OCI-LY1 (cell line): Measurements from ENCODE around the gene FLVCR2.
A peak's percentile ranks its signal among the peaks of the same experiment; 100 is the strongest.

Source experiments
- H2AFZ ChIP-seq: fragments of 200-600 bp; sonication (generic), shearing (Covaris generic); 2 replicates; pipeline ENCODE4 v1.6.0; 2014; ENCODE audit warnings: antibody characterized with exemption, mild to moderate bottlenecking, low read length
- H3F3A ChIP-seq: fragments of 200-600 bp; sonication (generic), shearing (Covaris generic); 2 replicates; pipeline ENCODE4 v1.6.0; 2014; ENCODE audit warnings: mild to moderate bottlenecking, antibody characterized with exemption, low read length, moderate library complexity; ENCODE audit not compliant: insufficient read depth
- H3K27ac ChIP-seq: fragments of 200-600 bp; sonication (generic); 2 replicates; pipeline ENCODE4 v1.5.1; 2014; ENCODE audit warnings: low read length, mixed run types, mild to moderate bottlenecking, low read depth; ENCODE audit not compliant: poor library complexity, severe bottlenecking
- H3K27me3 ChIP-seq: fragments of 200-600 bp; sonication (generic); 2 replicates; pipeline ENCODE4 v1.6.0; 2014; ENCODE audit warnings: antibody characterized with exemption, mild to moderate bottlenecking, low read length, moderate library complexity; ENCODE audit not compliant: insufficient read depth
- H3K36me3 ChIP-seq: fragments of 200-600 bp; sonication (generic); 2 replicates; pipeline ENCODE4 v1.6.1; 2014; ENCODE audit warnings: mild to moderate bottlenecking, antibody characterized with exemption, low read length, moderate library complexity, mixed read lengths; ENCODE audit not compliant: insufficient read depth
- H3K4me1 ChIP-seq: fragments of 200-600 bp; sonication (generic); 2 replicates; pipeline ENCODE4 v1.5.1; 2014; ENCODE audit warnings: mild to moderate bottlenecking, low read length, moderate library complexity; ENCODE audit not compliant: insufficient read depth, severe bottlenecking
- H3K4me2 ChIP-seq: fragments of 200-600 bp; sonication (generic), shearing (Covaris generic); 2 replicates; pipeline ENCODE4 v1.6.1; 2014; ENCODE audit warnings: low read length
- H3K4me3 ChIP-seq: fragments of 200-600 bp; sonication (generic); 2 replicates; pipeline ENCODE4 v1.5.1; 2014; ENCODE audit warnings: low read length, low read depth, mild to moderate bottlenecking, mixed read lengths; ENCODE audit not compliant: poor library complexity, severe bottlenecking
- H3K79me2 ChIP-seq: fragments of 200-600 bp; shearing (Covaris generic); 2 replicates; pipeline ENCODE4 v1.6.1; 2016; ENCODE audit warnings: mixed run types, low read length, mixed read lengths; ENCODE audit not compliant: insufficient read depth
- H3K9ac ChIP-seq: fragments of 200-600 bp; sonication (generic), shearing (Covaris generic); 2 replicates; pipeline ENCODE4 v1.6.1; 2014; ENCODE audit warnings: mild to moderate bottlenecking, low read length, mixed read lengths
- H3K9me2 ChIP-seq: fragments of 200-600 bp; sonication (generic), shearing (Covaris generic); 2 replicates; pipeline ENCODE4 v1.6.1; 2014; ENCODE audit warnings: low read depth, mild to moderate bottlenecking, low read length, mixed read lengths
- H3K9me3 ChIP-seq: fragments of 200-600 bp; shearing (Covaris generic); 2 replicates; pipeline ENCODE4 v1.6.1; 2014; ENCODE audit warnings: low read length, mixed read lengths
- H4K20me1 ChIP-seq: fragments of 200-600 bp; sonication (generic), shearing (Covaris generic); 2 replicates; pipeline ENCODE4 v1.6.0; 2016; ENCODE audit warnings: mild to moderate bottlenecking, low read length; ENCODE audit not compliant: insufficient read depth
- CTCF ChIP-seq: fragments of 200-600 bp; sonication (generic), shearing (Covaris generic); IDR thresholded peaks from 2 replicates; pipeline ENCODE4 v1.5.1; 2017; ENCODE audit warnings: mild to moderate bottlenecking, antibody characterized with exemption, low read length, moderate library complexity, mixed read lengths
- EZH2 ChIP-seq: fragments of 200-600 bp; sonication (generic), shearing (Covaris generic); IDR thresholded peaks from 2 replicates; pipeline ENCODE4 v1.8.0; 2017; ENCODE audit warnings: borderline replicate concordance, mixed run types, mild to moderate bottlenecking, antibody characterized with exemption, low read length, moderate library complexity, mixed read lengths

Gene FLVCR2

GRCh38 chr14:75660630-75661498 is 82.4 kb downstream of the FLVCR2 start, which contains the start of the genes ERG28 and TTLL5:
TSS of gene ERG28 (minus strand) at chr14:75660876. CDS start at chr14:75657502, 3,374 bp downstream.
TSS of gene TTLL5 (plus strand) at chr14:75661246. CDS start at chr14:75663150, 1,904 bp downstream.
- peaks cover 27% of the 10 kb centered on the region; the same call in 1 of the 2 replicates for H3K36me3 ChIP-seq
- no peaks in the 10 kb centered on the region for H3K27me3 ChIP-seq
- peaks cover 35% of the 10 kb centered on the region for H3K4me1 ChIP-seq
- peak within 1 kb of the TSS; percentile 73 for H2AFZ ChIP-seq
- no peaks in the 10 kb centered on the region for H3K9me2 ChIP-seq
- H3K9me3 ChIP-seq: no peaks in the 10 kb centered on the region
- H3K27ac ChIP-seq: peak within 1 kb of the TSS; percentile 65
- no peaks in the 10 kb centered on the region for H3F3A ChIP-seq
- peak within 1 kb of the TSS; percentile 90 for H3K4me3 ChIP-seq
- TF ChIP-seq EZH2: no peak
- TF ChIP-seq CTCF: no peak
- peak within 1 kb of the TSS; percentile 92 for H3K4me2 ChIP-seq
- no peaks in the 10 kb centered on the region for H4K20me1 ChIP-seq
- peaks cover 7% of the 10 kb centered on the region for H3K79me2 ChIP-seq
- H3K9ac ChIP-seq: peak within 1 kb of the TSS; percentile 84

- Histone ChIP-seq H2AFZ (peak overlapping the region; percentile 73), H3K4me2 (peak overlapping the region; percentile 92), H3K9me3 (no peaks in the 10 kb centered on the region), H3K4me1 (peaks cover 35% of the 10 kb centered on the region), H3K9ac (peak overlapping the region; percentile 84), H3K27ac (peak overlapping the region; percentile 65), H3F3A (no peaks in the 10 kb centered on the region), H4K20me1 (no peaks in the 10 kb centered on the region), H3K79me2 (peaks cover 7% of the 10 kb centered on the region), H3K4me3 (peak overlapping the region; percentile 90), H3K27me3 (no peaks in the 10 kb centered on the region), H3K36me3 (peaks cover 21% of the 10 kb centered on the region; the same call in 1 of the 2 replicates), H3K9me2 (no peaks in the 10 kb centered on the region)
- TF ChIP-seq EZH2 (no peak), CTCF (no peak)
These were observed 83.0 kb downstream of the FLVCR2 start for GRCh38 chr14:75661499-75661814.

- no peak overlapping the region for H3K4me3 ChIP-seq
- H3K9ac ChIP-seq: no peak overlapping the region
- H3K4me1 ChIP-seq: peaks cover 33% of the 10 kb centered on the region
- H2AFZ ChIP-seq: no peak overlapping the region
- peaks cover 9% of the 10 kb centered on the region; the same call in 1 of the 2 replicates for H3K36me3 ChIP-seq
- TF ChIP-seq EZH2 (no peak), CTCF (no peak)
- no peaks in the 10 kb centered on the region for H3K9me3 ChIP-seq
- H3K27me3 ChIP-seq: no peaks in the 10 kb centered on the region
- no peaks in the 10 kb centered on the region for H4K20me1 ChIP-seq
- no peaks in the 10 kb centered on the region for H3F3A ChIP-seq
- H3K4me2 ChIP-seq: no peak overlapping the region
- H3K27ac ChIP-seq: no peak overlapping the region
- no peaks in the 10 kb centered on the region for H3K9me2 ChIP-seq
- H3K79me2 ChIP-seq: peaks cover 7% of the 10 kb centered on the region
These were observed 84.5 kb downstream of the FLVCR2 start for GRCh38 chr14:75662966-75663365.
